Spinal cord (tissue), 10 donors: Measurements from ENCODE around the gene AMN. TPM values are rescaled to one million over a fixed set of nuclear protein-coding genes. Genes with fewer than 3 reads are reported as not detected.
"Not testable (repeated sequence)": the region's sequence is repeated elsewhere in the genome, so short reads cannot be mapped to it uniquely, and the experiment has no call there.

ENCODE experiments used
- DNase-seq, 6 donors: peaks; one replicate each; pipeline versions ENCODE4 v3.0.0 to v3.0.0-alpha.2; 2013 to 2015; ENCODE audit warnings: low spot score in 6 of 6, low read depth in 4 of 6
- H3K27ac ChIP-seq: one replicate; pipeline ENCODE4 v1.5.1; 2013; ENCODE audit warnings: low read depth, low read length, control low read depth
- H3K27me3 ChIP-seq: one replicate; pipeline ENCODE4 v1.6.1; 2013; ENCODE audit warnings: low read length; ENCODE audit not compliant: control insufficient read depth, insufficient read depth
- H3K36me3 ChIP-seq: one replicate; pipeline ENCODE4 v1.6.1; 2013; ENCODE audit warnings: low read length; ENCODE audit not compliant: control insufficient read depth, insufficient read depth
- H3K4me1 ChIP-seq: one replicate; pipeline ENCODE4 v1.6.1; 2013; ENCODE audit warnings: low read length; ENCODE audit not compliant: control insufficient read depth, insufficient read depth
- H3K4me3 ChIP-seq: one replicate; pipeline ENCODE4 v1.5.1; 2013; ENCODE audit warnings: low read depth, low read length, control low read depth
- H3K9me3 ChIP-seq: one replicate; pipeline ENCODE4 v1.6.1; 2013; ENCODE audit warnings: low read length; ENCODE audit not compliant: control insufficient read depth, insufficient read depth
- WGBS: methylation state at CpG from one replicate; pipeline ENCODE4 v1.1.5; 2013; ENCODE audit warnings: missing lambda C conversion rate; ENCODE audit not compliant: insufficient coverage; 5-methylcytosine and 5-hydroxymethylcytosine counted together
- polyA plus RNA-seq, 2 donors: library from polyadenylated mRNA; unstranded; fragments of 120-200 nt; gene quantifications; one replicate each; pipeline ENCODE4 v1.2.1, GENCODE V29; 2013; ENCODE audit not compliant: insufficient read length in 2 of 2
- total RNA-seq, 2 donors: library from RNA; depleted of rRNA in 1 of 2; stranded (reverse); fragments of 120-200 nt in 1 of 2; fragments of >200 nt in 1 of 2; gene quantifications; one replicate each; pipeline versions ENCODE4 v1.2.3 to v1.2.4, GENCODE V29; 2013 to 2014
- donor health status: healthy.

Gene AMN
- total and polyA plus RNA-seq, 4 donors = 0.20 to 4.0 (median 1.5) TPM

DNA sequence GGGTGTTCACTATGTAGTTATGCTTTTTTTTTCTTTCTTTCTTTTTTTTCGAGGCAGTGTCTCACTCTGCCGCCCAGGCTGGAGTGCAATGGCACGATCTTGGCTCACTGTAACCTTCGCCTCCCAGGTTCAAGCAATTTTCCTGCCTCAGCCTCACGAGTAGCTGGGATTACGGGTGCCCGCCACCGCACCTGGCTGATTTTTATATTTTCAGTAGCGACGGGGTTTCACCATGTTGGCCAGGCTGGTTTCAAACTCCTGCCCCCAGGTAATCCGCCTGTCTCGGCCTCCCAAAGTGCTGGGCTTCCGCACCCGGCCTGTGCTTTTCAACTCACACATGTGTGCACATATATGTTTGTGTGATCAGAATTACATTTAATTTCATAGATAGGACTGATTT, 38.9 kb upstream of the AMN start:
- DNase-seq = no peak
- 95% methylated on average over 12 of the region's 14 CpGs for WGBS
- H3K4me1 ChIP-seq = peaks cover 2% of the 10 kb centered on the region
- H3K9me3 ChIP-seq = no peaks in the 10 kb centered on the region
- no peak overlapping the region for H3K4me3 ChIP-seq
- H3K27me3 ChIP-seq = no peaks in the 10 kb centered on the region
- H3K27ac ChIP-seq = no peak overlapping the region
- H3K36me3 ChIP-seq = peaks cover 47% of the 10 kb centered on the region

DNA sequence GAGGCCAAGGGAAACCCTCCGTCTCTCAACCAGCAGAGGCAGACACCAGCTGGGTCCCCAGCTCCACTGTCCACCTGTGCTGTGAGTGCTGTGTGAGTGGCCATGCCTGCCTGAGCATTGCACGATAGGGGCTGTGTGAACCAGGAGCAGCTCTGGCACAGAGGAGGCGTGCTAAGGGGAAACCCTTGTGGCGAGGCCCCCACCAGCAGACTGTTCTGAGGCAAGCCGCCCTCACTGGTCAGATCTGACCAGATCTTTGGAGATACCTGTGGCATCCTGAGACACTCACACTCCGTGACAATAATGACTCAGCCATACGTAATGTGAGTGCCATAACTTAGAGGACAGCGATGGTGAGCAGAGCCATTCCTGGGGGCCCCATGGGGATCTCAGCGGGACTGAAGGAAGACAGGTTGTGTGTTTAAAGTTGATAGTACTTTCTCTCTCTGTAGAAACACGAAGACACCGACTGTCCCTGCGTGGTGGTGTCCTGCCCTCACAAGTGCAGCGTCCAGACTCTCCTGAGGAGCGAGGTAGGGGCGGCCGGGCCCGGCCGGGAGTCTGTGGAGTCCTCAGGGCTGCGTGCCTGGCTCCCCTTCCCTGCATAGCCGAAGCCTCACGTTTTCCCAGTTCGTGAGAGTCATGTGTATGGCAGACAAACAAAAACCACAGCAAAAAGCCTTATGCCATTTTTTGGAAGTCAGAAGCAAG, 36.6 kb upstream of the AMN start:
- WGBS = 95% methylated on average over 20 of the region's 22 CpGs
- Histone ChIP-seq H3K4me1 (peaks cover 2% of the 10 kb centered on the region), H3K9me3 (no peaks in the 10 kb centered on the region), H3K27ac (no peak overlapping the region), H3K4me3 (no peak overlapping the region), H3K27me3 (no peaks in the 10 kb centered on the region), H3K36me3 (peaks cover 37% of the 10 kb centered on the region)
- no peak for DNase-seq

DNA sequence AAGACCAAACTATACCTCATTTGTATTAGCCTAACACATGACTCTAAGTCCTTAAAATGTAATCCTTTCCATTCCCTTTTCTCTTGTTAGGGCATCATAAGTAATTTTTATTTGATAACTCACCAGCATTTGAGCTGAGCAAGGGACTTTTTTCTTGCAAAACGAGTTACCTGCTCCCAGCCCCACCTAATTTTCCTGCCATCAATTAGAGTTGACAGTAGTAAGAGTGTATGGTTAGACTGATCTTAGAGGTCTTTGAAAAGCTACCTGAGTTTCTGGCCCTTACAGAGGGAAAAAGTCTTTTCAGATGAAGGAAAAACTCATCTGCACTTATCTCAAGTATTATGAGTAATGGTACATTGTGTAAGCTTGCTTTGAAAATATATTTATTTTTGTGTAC, 33.7 kb upstream of the AMN start:
- no peaks in the 10 kb centered on the region for H3K9me3 ChIP-seq
- WGBS = no CpG with 5 or more reads among the region's 1 CpG
- peaks cover 48% of the 10 kb centered on the region for H3K36me3 ChIP-seq

DNA sequence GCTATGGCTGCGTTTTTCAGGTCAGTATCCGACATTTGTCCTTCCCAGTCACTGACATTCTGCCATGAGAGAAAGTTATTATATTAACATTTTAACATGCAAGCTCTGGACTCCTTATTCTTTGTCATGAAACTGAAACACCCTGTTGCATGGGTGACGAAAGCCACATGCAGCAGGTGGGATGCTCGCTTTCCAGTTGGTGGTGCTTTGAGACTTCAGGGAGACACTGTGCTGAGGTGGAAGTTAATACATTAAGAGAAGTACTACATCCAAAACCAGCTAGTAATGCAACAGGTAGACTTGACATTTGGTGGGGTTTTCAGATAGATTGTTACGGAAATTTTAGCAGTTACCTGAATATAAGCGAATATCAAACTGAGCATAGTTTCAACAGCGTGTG, 32.8 kb upstream of the AMN start:
- peaks cover 10% of the 10 kb centered on the region for H3K4me1 ChIP-seq
- 94% methylated on average over 4 of the region's 7 CpGs for WGBS
- DNase-seq = no peak
- no peaks in the 10 kb centered on the region for H3K27me3 ChIP-seq
- H3K4me3 ChIP-seq = no peak overlapping the region
- H3K9me3 ChIP-seq = no peaks in the 10 kb centered on the region
- H3K36me3 ChIP-seq = peaks cover 50% of the 10 kb centered on the region
- no peak overlapping the region for H3K27ac ChIP-seq

More for the DNA sequence above, 33.7 kb upstream of the AMN start:
- Histone ChIP-seq H3K27ac (no peak overlapping the region), H3K4me3 (no peak overlapping the region), H3K27me3 (no peaks in the 10 kb centered on the region), H3K4me1 (peaks cover 9% of the 10 kb centered on the region)
- DNase-seq = no peak

DNA sequence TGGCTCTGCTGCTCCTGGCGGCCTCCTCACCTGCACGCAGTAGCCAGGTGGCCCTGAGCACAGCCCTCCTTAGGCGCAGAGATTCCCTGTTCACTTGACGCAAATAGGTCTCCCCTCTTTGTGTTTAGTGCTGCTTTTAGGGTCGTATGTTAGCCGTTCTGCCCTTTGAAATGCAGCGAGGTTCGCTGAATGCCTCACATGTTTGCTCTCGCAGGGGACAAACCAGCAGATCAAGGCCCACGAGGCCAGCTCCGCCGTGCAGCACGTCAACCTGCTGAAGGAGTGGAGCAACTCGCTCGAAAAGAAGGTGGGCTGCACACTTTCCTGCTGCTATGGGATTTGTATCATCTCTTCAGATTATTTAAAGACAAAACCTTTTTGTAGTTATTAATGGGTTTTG, 31.4 kb upstream of the AMN start:
- Histone ChIP-seq H3K27me3 (no peaks in the 10 kb centered on the region), H3K36me3 (peaks cover 44% of the 10 kb centered on the region), H3K4me3 (no peak overlapping the region), H3K27ac (no peak overlapping the region), H3K9me3 (no peaks in the 10 kb centered on the region), H3K4me1 (peaks cover 10% of the 10 kb centered on the region)
- DNase-seq = no peak
- 69% methylated on average over 13 of the region's 15 CpGs for WGBS

DNA sequence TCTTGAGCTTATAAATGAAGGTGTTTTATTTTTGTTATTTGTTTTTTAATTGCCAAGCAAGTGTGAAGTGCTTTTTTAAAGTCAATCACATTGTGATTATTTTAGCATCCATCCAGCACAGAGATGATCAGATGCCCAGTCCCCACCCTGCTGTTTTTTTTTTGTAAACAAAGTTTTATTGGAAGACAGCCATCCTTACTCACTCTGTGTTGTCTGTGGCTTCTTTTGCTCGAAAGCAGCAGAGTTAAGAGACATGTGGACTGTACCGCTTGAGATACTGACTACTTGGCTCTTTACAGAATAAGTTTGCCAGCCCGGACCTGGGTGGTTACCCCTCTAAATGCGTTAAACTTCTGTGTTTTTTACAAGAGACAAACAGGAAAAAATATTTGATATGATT, 30.9 kb upstream of the AMN start:
- DNase-seq = peak in 1 of 6 donors; percentile 27
- Histone ChIP-seq H3K9me3 (no peaks in the 10 kb centered on the region), H3K4me1 (peaks cover 10% of the 10 kb centered on the region), H3K27me3 (no peaks in the 10 kb centered on the region), H3K27ac (no peak overlapping the region), H3K36me3 (peaks cover 40% of the 10 kb centered on the region), H3K4me3 (no peak overlapping the region)
- WGBS = no CpG with 5 or more reads among the region's 4 CpGs

DNA sequence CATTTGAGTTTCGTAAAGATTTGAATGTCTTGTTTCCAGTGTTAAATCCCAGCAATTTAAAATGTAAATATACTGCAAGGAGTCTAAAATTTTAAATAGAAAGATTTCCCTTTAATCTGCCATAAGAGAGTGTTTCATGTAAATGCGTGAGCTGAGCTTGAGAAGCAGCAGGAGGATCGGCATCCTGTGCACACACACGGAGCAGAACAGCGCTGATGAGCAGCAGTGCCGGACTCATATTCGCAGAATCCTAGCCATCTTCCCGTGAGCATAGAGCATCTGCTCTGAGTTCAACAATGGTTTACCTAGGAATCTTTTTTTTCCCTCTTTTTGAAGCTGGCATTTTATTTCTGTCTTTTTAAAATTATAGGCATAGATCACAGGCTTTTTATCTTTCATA, 29.8 kb upstream of the AMN start:
- Histone ChIP-seq H3K36me3 (peaks cover 35% of the 10 kb centered on the region), H3K27me3 (no peaks in the 10 kb centered on the region), H3K9me3 (no peaks in the 10 kb centered on the region), H3K4me1 (peaks cover 10% of the 10 kb centered on the region), H3K27ac (no peak overlapping the region), H3K4me3 (no peak overlapping the region)
- DNase-seq = peak in 1 of 6 donors; percentile 29
- WGBS = no CpG with 5 or more reads among the region's 8 CpGs

DNA sequence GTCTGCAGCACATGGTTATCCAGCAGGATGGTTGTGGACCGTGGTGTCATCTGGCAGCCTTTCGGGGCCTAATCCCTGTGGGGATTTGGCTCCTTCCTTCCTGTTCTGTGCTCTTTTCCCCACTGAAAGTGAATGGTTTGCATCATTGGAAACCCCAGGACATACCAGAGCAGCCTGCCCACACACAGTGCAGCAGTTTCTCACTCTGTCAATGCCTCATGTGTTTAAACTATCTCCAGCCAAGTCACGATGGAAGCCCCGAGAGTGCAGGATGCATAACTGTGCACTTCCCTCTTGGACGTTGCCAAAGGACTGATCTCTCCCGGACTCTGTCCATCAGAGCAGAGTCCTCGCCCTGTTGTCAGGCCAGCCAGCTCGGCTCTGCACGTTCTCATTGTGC, 29.0 kb upstream of the AMN start:
- H3K36me3 ChIP-seq = peaks cover 33% of the 10 kb centered on the region
- H3K27ac ChIP-seq = peak overlapping the region; percentile 42
- no peaks in the 10 kb centered on the region for H3K27me3 ChIP-seq
- H3K9me3 ChIP-seq = no peaks in the 10 kb centered on the region
- WGBS = 62% methylated on average over 9 of the region's 9 CpGs
- no peak overlapping the region for H3K4me3 ChIP-seq
- peak in 5 of 6 donors; percentile 16 to 80 (median 24) for DNase-seq
- H3K4me1 ChIP-seq = peaks cover 10% of the 10 kb centered on the region

DNA sequence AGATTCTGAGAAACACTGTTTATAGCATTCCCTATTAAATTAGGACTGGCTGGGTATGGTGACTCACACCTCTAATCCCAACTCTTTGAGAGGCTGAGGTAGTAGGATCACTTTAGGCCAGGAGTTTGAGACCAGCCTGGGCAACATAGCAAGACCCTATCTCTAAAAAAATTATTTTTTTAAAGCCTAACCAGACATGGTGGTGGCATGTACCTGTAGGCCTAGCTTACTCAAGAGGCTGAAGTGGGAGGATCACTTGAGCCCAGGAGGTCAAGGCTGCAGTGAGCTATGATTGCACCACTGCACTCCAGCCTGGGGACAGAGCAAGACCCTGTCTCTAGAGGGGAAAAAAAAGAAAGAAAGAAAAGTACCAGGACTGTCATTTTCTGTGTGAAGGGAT, 25.7 kb upstream of the AMN start:
- peaks cover 55% of the 10 kb centered on the region for H3K36me3 ChIP-seq
- not testable (repeated sequence) for H3K27me3 ChIP-seq, H3K27ac ChIP-seq, H3K4me3 ChIP-seq, H3K9me3 ChIP-seq, DNase-seq
- H3K4me1 ChIP-seq = peaks cover 13% of the 10 kb centered on the region

DNA sequence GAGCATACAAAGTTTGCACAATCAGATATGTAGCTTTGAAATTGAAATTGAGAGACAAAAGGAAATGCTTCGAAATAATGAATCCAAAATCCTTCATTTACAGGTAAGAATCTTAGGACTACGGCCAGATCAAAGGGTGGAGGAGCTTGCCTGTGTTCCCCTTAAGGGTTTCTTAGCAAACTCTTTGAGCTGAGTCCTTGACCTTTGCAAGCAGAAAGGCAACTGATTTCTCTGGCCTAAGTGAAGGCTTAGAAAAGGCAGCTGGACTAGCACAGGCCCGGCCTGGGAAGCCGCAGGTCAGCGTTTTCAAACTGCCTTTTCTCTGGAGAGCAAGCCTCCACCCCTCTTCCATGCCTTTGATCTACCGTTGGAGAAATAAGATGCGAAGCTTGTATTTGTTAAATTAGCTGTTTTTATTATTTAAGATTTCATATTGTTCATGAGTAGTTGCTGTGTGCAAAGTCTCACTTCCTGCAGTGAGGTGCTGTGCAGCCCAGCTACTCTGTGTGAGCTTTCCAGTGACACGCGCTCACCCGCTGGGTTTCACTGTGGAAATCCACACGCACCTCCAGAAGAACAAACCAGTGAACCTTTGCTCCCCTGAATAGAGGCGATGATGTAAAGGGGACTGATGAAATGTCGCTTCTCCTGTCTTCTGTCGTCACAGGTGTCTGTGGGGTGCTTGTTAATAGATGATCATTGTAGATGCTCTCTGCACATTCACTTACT, 25.0 kb upstream of the AMN start:
- Histone ChIP-seq H3K4me3 (no peak overlapping the region), H3K27me3 (no peaks in the 10 kb centered on the region), H3K27ac (no peak overlapping the region), H3K4me1 (peaks cover 13% of the 10 kb centered on the region), H3K9me3 (no peaks in the 10 kb centered on the region), H3K36me3 (peaks cover 57% of the 10 kb centered on the region)
- no peak for DNase-seq
- WGBS = 97% methylated on average over 5 of the region's 14 CpGs
